Mesendoderm (in vitro differentiated cells): ENCODE measurements around the gene KIAA0232.

Source experiments
- DNase-seq: peaks from one replicate; pipeline ENCODE4 v3.0.0; 2013
- H2AK5ac ChIP-seq: 2 replicates; pipeline ENCODE4 v1.6.1; 2013; ENCODE audit warnings: low read length, inconsistent platforms
- H2BK120ac ChIP-seq: 2 replicates; pipeline ENCODE4 v1.6.1; 2013; ENCODE audit warnings: low read depth, mild to moderate bottlenecking, low read length, moderate library complexity, mixed read lengths
- H2BK15ac ChIP-seq: replicated peaks from 2 replicates; pipeline ENCODE4 v1.6.1; 2013; ENCODE audit warnings: low read depth, mild to moderate bottlenecking, moderate library complexity
- H2BK5ac ChIP-seq: 2 replicates; pipeline ENCODE4 v1.6.1; 2013; ENCODE audit warnings: low read length, inconsistent platforms
- H3K18ac ChIP-seq: 2 replicates; pipeline ENCODE4 v1.6.1; 2013; ENCODE audit warnings: mild to moderate bottlenecking, low read length, mixed read lengths
- H3K23ac ChIP-seq: one replicate; pipeline ENCODE4 v1.6.1; 2013; ENCODE audit warnings: low read length
- H3K27ac ChIP-seq: 2 replicates; pipeline ENCODE4 v1.5.1; 2013; ENCODE audit warnings: low read depth, mild to moderate bottlenecking, inconsistent platforms, low read length, moderate library complexity
- H3K27me3 ChIP-seq: 2 replicates; pipeline ENCODE4 v1.6.1; 2013; ENCODE audit warnings: low read length, control low read depth, mild to moderate bottlenecking, inconsistent platforms; ENCODE audit not compliant: insufficient read depth, poor library complexity
- H3K36me3 ChIP-seq: 2 replicates; pipeline ENCODE4 v1.6.1; 2013; ENCODE audit warnings: low read length, inconsistent platforms; ENCODE audit not compliant: control insufficient read depth, insufficient read depth
- H3K4ac ChIP-seq: one replicate; pipeline ENCODE4 v1.6.1; 2013; ENCODE audit warnings: low read depth, mild to moderate bottlenecking, low read length, moderate library complexity
- H3K4me1 ChIP-seq: 2 replicates; pipeline ENCODE4 v1.6.1; 2013; ENCODE audit warnings: low read depth, low read length, inconsistent platforms; ENCODE audit not compliant: control insufficient read depth
- H3K4me2 ChIP-seq: 2 replicates; pipeline ENCODE4 v1.6.1; 2013; ENCODE audit warnings: low read length
- H3K4me3 ChIP-seq: 2 replicates; pipeline ENCODE4 v1.5.1; 2013; ENCODE audit warnings: mild to moderate bottlenecking, low read length
- H3K56ac ChIP-seq: one replicate; pipeline ENCODE4 v1.6.1; 2013; ENCODE audit warnings: low read length
- H3K79me1 ChIP-seq: 2 replicates; pipeline ENCODE4 v1.6.1; 2013; ENCODE audit warnings: low read length, inconsistent platforms
- H3K79me2 ChIP-seq: 2 replicates; pipeline ENCODE4 v1.6.1; 2013; ENCODE audit warnings: mild to moderate bottlenecking, low read length; ENCODE audit not compliant: control insufficient read depth, insufficient read depth
- H3K9ac ChIP-seq: 2 replicates; pipeline ENCODE4 v1.6.1; 2013; ENCODE audit warnings: low read length, inconsistent platforms
- H4K5ac ChIP-seq: one replicate; pipeline ENCODE4 v1.6.1; 2013; ENCODE audit warnings: low read length
- H4K8ac ChIP-seq: one replicate; pipeline ENCODE4 v1.6.1; 2013; ENCODE audit warnings: low read depth, mild to moderate bottlenecking, control low read depth, low read length, moderate library complexity
- WGBS: extraction: QIAGEN DNeasy Blood & Tissue Kit; methylation state at CpG from one replicate; pipeline ENCODE4 v1.1.7; 2013; ENCODE audit warnings: low lambda C conversion rate, missing lambda C conversion rate; ENCODE audit not compliant: insufficient coverage; ENCODE audit errors: extremely low coverage; 5-methylcytosine and 5-hydroxymethylcytosine counted together

Gene KIAA0232

DNA sequence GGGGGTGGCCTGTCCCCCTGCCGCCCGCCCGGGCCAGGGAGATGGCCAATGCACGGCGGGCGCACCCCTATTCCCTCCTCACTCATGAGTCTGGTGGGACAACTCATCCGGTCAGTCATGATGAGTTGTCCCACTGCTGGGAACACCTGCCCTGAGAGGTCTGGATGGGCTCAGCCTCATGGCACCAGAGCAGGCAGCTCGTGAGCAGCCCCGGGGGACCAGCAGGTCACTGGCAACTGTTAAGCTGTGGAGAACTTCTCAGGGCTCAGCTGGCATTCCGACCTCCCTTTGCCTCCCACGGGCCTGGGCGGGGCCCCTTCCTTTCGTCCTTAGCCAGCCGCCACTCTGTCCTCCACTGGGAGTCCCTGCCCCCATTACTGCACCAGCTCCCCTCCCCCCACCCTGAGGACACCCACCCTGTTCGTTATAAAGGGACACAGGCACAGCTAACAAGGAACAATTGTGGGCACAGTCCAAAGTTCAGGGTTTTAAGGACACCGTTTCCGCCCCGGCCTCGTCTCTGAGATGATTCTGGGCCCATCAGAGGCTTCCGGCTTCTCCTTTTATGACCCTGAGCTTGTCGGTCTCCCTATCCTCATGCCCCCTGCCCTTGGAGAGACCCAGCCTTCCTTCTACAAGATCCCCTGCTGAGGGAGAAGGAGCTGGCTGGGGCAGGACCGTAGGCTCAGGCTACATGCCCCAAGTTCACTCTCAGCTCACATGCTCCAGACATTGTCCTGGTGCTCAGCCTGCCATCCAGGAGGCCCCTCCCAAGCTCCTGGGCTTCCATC is 14.6 kb upstream of the KIAA0232 start:
- no peak overlapping the region for H3K9ac ChIP-seq
- no peak overlapping the region for H2BK120ac ChIP-seq
- no peak overlapping the region for H3K27ac ChIP-seq
- no peak overlapping the region for H3K4me2 ChIP-seq
- H4K8ac ChIP-seq, result no peak overlapping the region
- no peak for DNase-seq
- no CpG with 5 or more reads among the region's 22 CpGs for WGBS
- H3K56ac ChIP-seq, result no peak overlapping the region
- no peaks in the 10 kb centered on the region for H3K36me3 ChIP-seq
- no peaks in the 10 kb centered on the region for H3K4me1 ChIP-seq
- H3K23ac ChIP-seq, result no peak overlapping the region
- H3K18ac ChIP-seq, result no peak overlapping the region
- no peak overlapping the region for H4K5ac ChIP-seq
- no peak overlapping the region for H2AK5ac ChIP-seq
- no peak overlapping the region for H3K4me3 ChIP-seq
- no peak overlapping the region for H3K4ac ChIP-seq
- no peaks in the 10 kb centered on the region for H3K79me1 ChIP-seq
- no peaks in the 10 kb centered on the region for H3K27me3 ChIP-seq
- no peaks in the 10 kb centered on the region for H3K79me2 ChIP-seq
- H2BK15ac ChIP-seq, result no peak overlapping the region
- no peak overlapping the region for H2BK5ac ChIP-seq

DNA sequence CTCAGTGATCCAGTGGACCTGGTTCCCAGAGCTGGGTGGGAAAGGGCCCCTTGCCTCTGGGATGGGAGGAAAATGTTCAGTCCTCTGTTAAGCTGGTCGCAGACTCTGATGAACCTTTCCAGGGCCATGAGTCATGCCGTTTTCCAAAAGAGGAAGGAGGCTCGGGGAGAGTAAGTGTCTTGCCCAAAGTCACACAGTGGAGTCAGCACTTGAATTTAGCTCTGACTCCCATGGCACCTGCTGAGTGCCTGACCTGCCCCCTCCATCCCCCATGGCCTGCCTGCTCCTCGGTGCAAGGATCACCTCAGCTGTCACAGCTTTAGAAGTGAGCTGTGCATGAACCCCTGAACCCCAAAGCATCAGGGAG is 14.0 kb upstream of the KIAA0232 start:
- no peak overlapping the region for H4K5ac ChIP-seq
- H3K27me3 ChIP-seq, result no peaks in the 10 kb centered on the region
- H3K79me2 ChIP-seq, result no peaks in the 10 kb centered on the region
- no peaks in the 10 kb centered on the region for H3K36me3 ChIP-seq
- no peak overlapping the region for H3K27ac ChIP-seq
- no peak overlapping the region for H3K18ac ChIP-seq
- H4K8ac ChIP-seq, result no peak overlapping the region
- no peak overlapping the region for H3K4me2 ChIP-seq
- peak; percentile 35 for DNase-seq
- no peak overlapping the region for H3K9ac ChIP-seq
- no peak overlapping the region for H3K4me3 ChIP-seq
- H3K4me1 ChIP-seq, result no peaks in the 10 kb centered on the region
- no peak overlapping the region for H2AK5ac ChIP-seq
- H2BK15ac ChIP-seq, result no peak overlapping the region
- no peak overlapping the region for H3K23ac ChIP-seq
- no peak overlapping the region for H2BK5ac ChIP-seq
- no peak overlapping the region for H3K4ac ChIP-seq
- H3K79me1 ChIP-seq, result no peaks in the 10 kb centered on the region
- no peak overlapping the region for H2BK120ac ChIP-seq
- no CpG with 5 or more reads among the region's 4 CpGs for WGBS
- H3K56ac ChIP-seq, result no peak overlapping the region

DNA sequence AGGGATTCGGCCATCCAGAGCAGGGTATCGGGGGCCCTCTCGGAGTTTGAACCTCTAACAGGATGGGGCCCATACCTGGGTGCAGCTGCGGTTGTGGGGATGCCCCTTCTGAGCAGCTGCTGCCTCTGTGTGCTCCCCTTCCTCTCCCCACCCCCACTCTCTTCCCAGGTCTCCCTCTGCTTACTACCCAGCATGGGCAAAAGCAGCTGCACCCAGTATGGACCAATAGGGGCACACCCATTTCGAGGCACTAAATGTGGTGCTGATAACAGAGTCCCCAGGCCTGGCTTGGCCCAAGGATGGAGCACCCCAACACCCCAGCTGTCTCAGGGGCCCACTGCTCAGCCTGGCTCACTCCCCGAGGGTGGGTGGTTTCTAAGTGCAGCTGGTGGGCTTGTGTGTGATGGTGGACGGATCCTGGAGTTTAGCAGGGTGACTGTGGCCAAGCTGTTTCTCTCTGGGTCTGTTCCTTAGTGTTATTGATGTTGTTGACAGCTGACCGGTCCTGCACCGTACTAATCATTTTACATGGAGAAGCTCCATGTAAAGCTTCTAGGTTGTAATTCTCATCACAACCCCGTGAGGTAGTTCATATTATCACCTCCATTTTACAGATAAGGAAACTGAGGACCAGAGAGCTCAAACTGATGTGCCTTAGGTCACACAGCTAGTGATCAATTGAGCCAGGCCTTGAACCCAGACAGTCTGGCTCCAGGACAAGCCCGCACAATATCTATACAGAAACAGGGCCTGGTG is 13.1 kb upstream of the KIAA0232 start:
- Histone ChIP-seq H4K8ac (no peak overlapping the region), H3K4me1 (no peaks in the 10 kb centered on the region), H3K4me2 (no peak overlapping the region), H2BK5ac (no peak overlapping the region), H2BK15ac (no peak overlapping the region), H3K27me3 (no peaks in the 10 kb centered on the region), H3K56ac (no peak overlapping the region), H4K5ac (no peak overlapping the region), H2BK120ac (no peak overlapping the region), H2AK5ac (no peak overlapping the region), H3K4ac (no peak overlapping the region), H3K79me1 (no peaks in the 10 kb centered on the region), H3K9ac (no peak overlapping the region), H3K18ac (no peak overlapping the region), H3K27ac (no peak overlapping the region), H3K23ac (no peak overlapping the region), H3K36me3 (no peaks in the 10 kb centered on the region), H3K4me3 (no peak overlapping the region), H3K79me2 (no peaks in the 10 kb centered on the region)
- no CpG with 5 or more reads among the region's 11 CpGs for WGBS
- no peak for DNase-seq

DNA sequence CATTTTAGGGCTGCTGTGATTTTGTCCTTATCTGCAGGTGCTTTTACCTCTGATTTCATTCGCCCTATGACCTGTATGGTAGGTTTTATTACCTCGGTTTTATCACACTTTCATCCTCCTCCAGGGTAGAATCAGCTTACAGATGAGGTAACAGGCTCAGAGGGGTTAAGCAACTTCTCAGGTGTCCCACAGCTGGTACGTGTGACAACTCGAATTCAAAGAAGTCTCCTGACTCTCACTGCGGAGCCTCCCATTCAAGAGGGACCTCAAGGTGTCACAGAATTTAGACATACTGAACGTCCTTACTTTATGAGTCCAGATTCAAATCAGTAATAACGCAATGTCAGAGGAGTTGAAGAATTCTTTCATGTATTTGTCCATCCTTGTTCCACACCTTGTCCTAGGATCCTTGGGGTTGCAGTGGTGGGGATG is 12.5 kb upstream of the KIAA0232 start:
- no CpG with 5 or more reads among the region's 7 CpGs for WGBS
- Histone ChIP-seq H3K4me1 (no peaks in the 10 kb centered on the region), H2BK15ac (no peak overlapping the region), H3K4me3 (no peak overlapping the region), H2BK5ac (no peak overlapping the region), H3K23ac (no peak overlapping the region), H2BK120ac (no peak overlapping the region), H3K79me2 (no peaks in the 10 kb centered on the region), H3K36me3 (no peaks in the 10 kb centered on the region), H3K56ac (no peak overlapping the region), H3K4ac (no peak overlapping the region), H3K27ac (no peak overlapping the region), H3K18ac (no peak overlapping the region), H3K27me3 (no peaks in the 10 kb centered on the region), H4K8ac (no peak overlapping the region), H2AK5ac (no peak overlapping the region), H3K9ac (no peak overlapping the region), H4K5ac (no peak overlapping the region), H3K79me1 (no peaks in the 10 kb centered on the region), H3K4me2 (no peak overlapping the region)
- DNase-seq, result no peak

DNA sequence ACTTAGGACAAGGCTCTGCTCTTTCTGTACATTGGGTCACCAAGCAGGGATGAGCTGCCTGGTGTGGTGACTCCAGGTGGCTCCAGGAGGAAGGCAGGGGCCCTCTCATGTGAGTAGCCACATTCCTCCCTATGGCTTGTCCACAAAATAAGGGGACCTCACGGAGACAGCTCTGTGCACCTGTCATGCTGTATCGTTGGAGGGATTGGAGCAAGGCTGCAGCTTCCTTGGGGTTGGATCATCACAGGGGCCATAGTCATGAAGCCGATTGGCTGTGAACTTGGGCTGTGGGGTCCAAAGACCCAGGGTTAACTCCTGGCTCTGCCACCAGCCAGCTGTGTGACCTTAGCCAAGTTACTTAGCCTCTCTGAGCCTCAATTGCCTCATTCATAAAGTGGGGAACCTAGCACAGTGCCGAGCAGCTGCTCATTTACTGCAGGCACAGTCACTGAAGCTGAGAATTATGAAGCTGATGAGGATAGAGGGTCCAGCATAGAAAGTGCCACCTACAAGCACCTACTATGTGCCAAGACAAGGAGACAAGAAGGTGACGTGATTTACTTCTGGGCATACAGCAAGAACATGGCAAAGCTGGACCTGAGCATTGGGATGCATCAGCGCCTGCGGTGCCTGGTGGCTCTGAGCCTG is 11.8 kb upstream of the KIAA0232 start:
- H3K27ac ChIP-seq, result no peak overlapping the region
- H3K4me1 ChIP-seq, result no peaks in the 10 kb centered on the region
- H3K4ac ChIP-seq, result no peak overlapping the region
- no CpG with 5 or more reads among the region's 7 CpGs for WGBS
- H2BK5ac ChIP-seq, result no peak overlapping the region
- H3K23ac ChIP-seq, result no peak overlapping the region
- no peaks in the 10 kb centered on the region for H3K27me3 ChIP-seq
- no peaks in the 10 kb centered on the region for H3K79me1 ChIP-seq
- H2AK5ac ChIP-seq, result no peak overlapping the region
- H3K56ac ChIP-seq, result no peak overlapping the region
- no peak overlapping the region for H2BK120ac ChIP-seq
- no peak overlapping the region for H2BK15ac ChIP-seq
- H3K9ac ChIP-seq, result no peak overlapping the region
- H3K18ac ChIP-seq, result no peak overlapping the region
- H3K79me2 ChIP-seq, result no peaks in the 10 kb centered on the region
- no peaks in the 10 kb centered on the region for H3K36me3 ChIP-seq
- H3K4me3 ChIP-seq, result no peak overlapping the region
- no peak overlapping the region for H3K4me2 ChIP-seq
- no peak for DNase-seq
- no peak overlapping the region for H4K8ac ChIP-seq
- no peak overlapping the region for H4K5ac ChIP-seq
